PFSK-1 (cell line): ENCODE results near the gene SASH3.

ENCODE experiments used
- FOXP2 ChIP-seq: optimal IDR thresholded peaks from 2 replicates; pipeline ENCODE3; 2011; ENCODE audit warnings: borderline replicate concordance, control low read depth, inconsistent platforms; ENCODE audit not compliant: insufficient read depth; ENCODE audit errors: extremely low read length, extremely low read depth
- POLR2AphosphoS5 ChIP-seq: IDR thresholded peaks from 2 replicates; pipeline ENCODE4 v1.6.1; 2012; ENCODE audit warnings: low read depth, mild to moderate bottlenecking, control low read depth, low read length, moderate library complexity
- SIN3A ChIP-seq: IDR thresholded peaks from 2 replicates; pipeline ENCODE4 v1.6.1; 2012; ENCODE audit warnings: mild to moderate bottlenecking, low read length, moderate library complexity, borderline replicate concordance; ENCODE audit not compliant: insufficient read depth
- TAF1 ChIP-seq: IDR thresholded peaks from 2 replicates; pipeline ENCODE4 v1.6.1; 2012; ENCODE audit warnings: low read length, control low read depth, borderline replicate concordance; ENCODE audit not compliant: insufficient read depth
- TF ChIP-seq, protein P1 (sequence below), 2 experiments: IDR thresholded peaks; 2 replicates each; pipeline versions ENCODE4 v1.6.1 to v1.8.0; 2011 to 2012; ENCODE audit warnings: low read depth in 2 of 2, low read length in 2 of 2, control low read depth in 1 of 2, inconsistent platforms in 1 of 2, mild to moderate bottlenecking in 1 of 2, moderate library complexity in 1 of 2; ENCODE audit not compliant: insufficient read depth in 1 of 2

DNA sequence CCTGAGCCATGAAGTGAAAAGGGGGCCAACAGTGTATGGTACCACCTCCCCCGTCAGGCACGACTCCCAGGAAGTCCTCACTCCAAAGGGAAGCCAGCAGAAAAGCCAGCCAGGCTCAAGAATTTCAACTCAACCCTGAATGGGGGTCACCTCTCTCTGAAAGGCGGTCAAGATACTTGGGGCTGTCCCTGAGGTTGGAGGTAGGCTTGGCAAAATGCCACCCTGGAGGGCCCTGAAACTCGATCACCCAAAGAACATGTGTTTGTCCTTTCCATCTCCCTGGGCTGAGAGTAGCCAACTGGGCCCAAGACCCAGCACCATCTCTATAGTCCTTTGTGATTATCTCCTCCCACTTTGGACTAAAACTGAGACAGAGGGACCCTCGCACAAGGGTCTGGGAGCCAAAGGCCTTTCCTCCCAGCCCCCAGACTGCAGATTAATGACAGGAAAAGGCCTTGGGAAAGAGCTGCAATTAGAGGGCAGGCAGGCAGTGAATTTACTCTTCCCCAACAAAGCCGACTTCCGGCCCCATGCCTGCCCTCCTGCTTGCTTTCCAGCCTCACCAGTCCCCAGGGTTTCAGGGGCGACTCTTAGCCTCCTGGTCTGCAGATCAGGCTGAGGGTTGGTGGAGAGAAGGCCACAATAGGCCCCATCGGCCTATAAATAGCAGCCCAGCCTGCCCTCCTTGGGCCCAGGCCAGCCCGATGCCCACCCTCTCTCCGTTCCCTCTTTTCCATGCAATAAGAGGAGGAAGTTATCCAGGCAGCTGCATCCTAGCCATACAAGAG is 5.6 kb downstream of the SASH3 start:
- TF ChIP-seq SIN3A (no peak), POLR2AphosphoS5 (no peak), TAF1 (no peak), FOXP2 (no peak)
- TF ChIP-seq, protein P1, sequence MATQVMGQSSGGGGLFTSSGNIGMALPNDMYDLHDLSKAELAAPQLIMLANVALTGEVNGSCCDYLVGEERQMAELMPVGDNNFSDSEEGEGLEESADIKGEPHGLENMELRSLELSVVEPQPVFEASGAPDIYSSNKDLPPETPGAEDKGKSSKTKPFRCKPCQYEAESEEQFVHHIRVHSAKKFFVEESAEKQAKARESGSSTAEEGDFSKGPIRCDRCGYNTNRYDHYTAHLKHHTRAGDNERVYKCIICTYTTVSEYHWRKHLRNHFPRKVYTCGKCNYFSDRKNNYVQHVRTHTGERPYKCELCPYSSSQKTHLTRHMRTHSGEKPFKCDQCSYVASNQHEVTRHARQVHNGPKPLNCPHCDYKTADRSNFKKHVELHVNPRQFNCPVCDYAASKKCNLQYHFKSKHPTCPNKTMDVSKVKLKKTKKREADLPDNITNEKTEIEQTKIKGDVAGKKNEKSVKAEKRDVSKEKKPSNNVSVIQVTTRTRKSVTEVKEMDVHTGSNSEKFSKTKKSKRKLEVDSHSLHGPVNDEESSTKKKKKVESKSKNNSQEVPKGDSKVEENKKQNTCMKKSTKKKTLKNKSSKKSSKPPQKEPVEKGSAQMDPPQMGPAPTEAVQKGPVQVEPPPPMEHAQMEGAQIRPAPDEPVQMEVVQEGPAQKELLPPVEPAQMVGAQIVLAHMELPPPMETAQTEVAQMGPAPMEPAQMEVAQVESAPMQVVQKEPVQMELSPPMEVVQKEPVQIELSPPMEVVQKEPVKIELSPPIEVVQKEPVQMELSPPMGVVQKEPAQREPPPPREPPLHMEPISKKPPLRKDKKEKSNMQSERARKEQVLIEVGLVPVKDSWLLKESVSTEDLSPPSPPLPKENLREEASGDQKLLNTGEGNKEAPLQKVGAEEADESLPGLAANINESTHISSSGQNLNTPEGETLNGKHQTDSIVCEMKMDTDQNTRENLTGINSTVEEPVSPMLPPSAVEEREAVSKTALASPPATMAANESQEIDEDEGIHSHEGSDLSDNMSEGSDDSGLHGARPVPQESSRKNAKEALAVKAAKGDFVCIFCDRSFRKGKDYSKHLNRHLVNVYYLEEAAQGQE (IDR thresholded peaks at IDR 0.05; ENCODE audit: insufficient read depth in 1 of 2, low read depth in 2 of 2, low read length in 2 of 2): no peak
